Measurements from ENCODE around the gene UBE2D2.

- TF ChIP-seq, protein P1, sequence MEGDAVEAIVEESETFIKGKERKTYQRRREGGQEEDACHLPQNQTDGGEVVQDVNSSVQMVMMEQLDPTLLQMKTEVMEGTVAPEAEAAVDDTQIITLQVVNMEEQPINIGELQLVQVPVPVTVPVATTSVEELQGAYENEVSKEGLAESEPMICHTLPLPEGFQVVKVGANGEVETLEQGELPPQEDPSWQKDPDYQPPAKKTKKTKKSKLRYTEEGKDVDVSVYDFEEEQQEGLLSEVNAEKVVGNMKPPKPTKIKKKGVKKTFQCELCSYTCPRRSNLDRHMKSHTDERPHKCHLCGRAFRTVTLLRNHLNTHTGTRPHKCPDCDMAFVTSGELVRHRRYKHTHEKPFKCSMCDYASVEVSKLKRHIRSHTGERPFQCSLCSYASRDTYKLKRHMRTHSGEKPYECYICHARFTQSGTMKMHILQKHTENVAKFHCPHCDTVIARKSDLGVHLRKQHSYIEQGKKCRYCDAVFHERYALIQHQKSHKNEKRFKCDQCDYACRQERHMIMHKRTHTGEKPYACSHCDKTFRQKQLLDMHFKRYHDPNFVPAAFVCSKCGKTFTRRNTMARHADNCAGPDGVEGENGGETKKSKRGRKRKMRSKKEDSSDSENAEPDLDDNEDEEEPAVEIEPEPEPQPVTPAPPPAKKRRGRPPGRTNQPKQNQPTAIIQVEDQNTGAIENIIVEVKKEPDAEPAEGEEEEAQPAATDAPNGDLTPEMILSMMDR (IDR thresholded peaks at IDR 0.05) = no peak
- no peak for TF ChIP-seq POLR2A (IDR thresholded peaks at IDR 0.05)
Observed at GRCh38 chr5:139669662-139670368, 108.7 kb downstream of the UBE2D2 start.
